Uterus (tissue), 2 donors: ENCODE data around the gene RHEX.

Source experiments
- CTCF ChIP-seq, 4 experiments: fragments of 200-600 bp in 2 of 4; fragments of 450-650 bp in 2 of 4; sonication (generic) in 2 of 4; IDR thresholded peaks; one replicate each; pipeline ENCODE4 v1.5.1; 2016 to 2019; ENCODE audit warnings: antibody characterized with exemption in 4 of 4, mild to moderate bottlenecking in 2 of 4, moderate library complexity in 1 of 4
- POLR2A ChIP-seq, 2 donors: fragments of 450-650 bp; IDR thresholded peaks; one replicate each; pipeline ENCODE4 v1.6.1; 2016; ENCODE audit warnings: antibody characterized with exemption in 2 of 2, mild to moderate bottlenecking in 1 of 2, moderate library complexity in 1 of 2

- TF ChIP-seq CTCF (IDR thresholded peaks at IDR 0.05) (no peak), POLR2A (IDR thresholded peaks at IDR 0.05) (no peak)
Measured at GRCh38 chr1:206117151-206117948, 64.4 kb downstream of the RHEX start, which contains the start of gene AVPR1B.
